Hematopoietic multipotent progenitor cell treated with erythropoietin and hydrocortisone succinate and interleukin-3 and kit ligand, for 4 days (in vitro differentiated cells): Measurements from ENCODE around the gene ATXN7L3.
A peak's percentile ranks its signal among the peaks of the same experiment; 100 is the strongest.
"Not testable (repeated sequence)": the region's sequence is repeated elsewhere in the genome, so short reads cannot be mapped to it uniquely, and the experiment has no call there.

ENCODE experiments used
- DNase-seq: peaks from one replicate; pipeline ENCODE4 v3.0.0-alpha.2; 2015

ATXN7L3 gene

GRCh38 chr17:44170499-44171201 lies 29.0 kb downstream of the ATXN7L3 start, which contains the start of gene ASB16:
TSS of gene ASB16 (plus strand) at chr17:44170704. CDS start at chr17:44170790, 86 bp downstream.
- DNase-seq, result no peak

GRCh38 chr17:44170135-44170498 lies 29.6 kb downstream of the ATXN7L3 start:
- DNase-seq, result no peak

DNA sequence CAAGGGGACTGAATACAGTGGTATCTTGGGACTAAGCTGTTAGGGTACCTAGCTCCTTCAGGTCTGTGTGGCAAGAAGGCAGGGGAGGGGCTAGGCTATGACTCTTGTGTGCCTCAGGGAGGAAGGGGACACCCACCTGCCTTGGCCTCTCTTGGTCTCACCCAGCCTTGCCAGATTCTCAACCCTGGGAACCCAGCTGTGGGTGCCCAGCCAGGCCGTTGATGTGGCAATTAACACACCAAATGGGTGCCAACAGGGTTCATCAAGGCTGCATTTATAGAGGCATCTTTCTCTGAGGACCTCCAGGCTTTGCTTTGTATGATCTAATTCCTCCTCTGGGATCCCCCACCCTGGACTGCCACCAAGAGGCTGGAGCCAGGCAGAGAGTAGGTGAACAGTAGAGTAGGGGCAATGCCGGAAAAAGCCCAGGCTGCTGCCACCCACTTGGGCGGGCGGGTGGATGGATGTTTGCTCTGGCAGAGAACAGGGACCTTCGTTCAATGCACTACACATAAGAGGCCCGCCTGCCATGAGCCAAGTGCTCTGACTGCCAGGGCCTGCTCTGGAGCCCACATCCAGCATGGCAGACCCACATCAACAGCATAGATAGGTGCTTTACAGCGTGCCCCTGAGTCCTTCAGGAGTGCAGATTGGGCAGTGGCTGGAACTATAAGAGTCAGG lies 32.4 kb downstream of the ATXN7L3 start:
- no peak for DNase-seq

GRCh38 chr17:44164476-44164875 lies 35.2 kb downstream of the ATXN7L3 start:
- no peak for DNase-seq

GRCh38 chr17:44159519-44160210 lies 40.0 kb downstream of the ATXN7L3 start:
- peak; percentile 85 for DNase-seq

- DNase-seq, result no peak
Observed at GRCh38 chr17:44155488-44155887, 44.2 kb downstream of the ATXN7L3 start.

DNA sequence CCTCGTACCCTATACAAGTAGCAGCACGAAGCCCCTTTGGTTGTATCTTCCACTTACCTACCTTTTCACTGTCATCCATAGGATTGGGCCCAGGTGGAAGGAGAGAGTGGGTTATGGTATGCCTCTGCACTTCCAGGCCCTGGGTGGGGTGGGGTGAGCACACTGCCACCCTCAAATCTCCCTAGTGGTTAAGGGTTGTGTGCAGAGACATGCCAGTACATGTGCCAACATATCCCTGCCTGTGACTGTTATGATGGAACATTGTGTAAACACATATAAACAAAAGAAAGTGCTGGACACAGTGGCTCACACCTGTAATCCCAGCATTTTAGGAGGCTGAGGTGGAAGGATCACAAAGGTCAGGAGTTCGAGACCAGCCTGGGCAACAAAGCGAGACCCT lies 46.8 kb downstream of the ATXN7L3 start:
- no peak for DNase-seq

GRCh38 chr17:44149750-44150329 lies 49.8 kb downstream of the ATXN7L3 start:
- DNase-seq, result no peak

- DNase-seq, result not testable (repeated sequence)
Observed at GRCh38 chr17:44149066-44149465, 50.6 kb downstream of the ATXN7L3 start.

- DNase-seq, result no peak
Observed at GRCh38 chr17:44147812-44148211, 51.9 kb downstream of the ATXN7L3 start.

- DNase-seq, result no peak
Observed at GRCh38 chr17:44146375-44147346, 53.0 kb downstream of the ATXN7L3 start.

GRCh38 chr17:44144966-44145739 lies 54.5 kb downstream of the ATXN7L3 start:
- no peak for DNase-seq

DNA sequence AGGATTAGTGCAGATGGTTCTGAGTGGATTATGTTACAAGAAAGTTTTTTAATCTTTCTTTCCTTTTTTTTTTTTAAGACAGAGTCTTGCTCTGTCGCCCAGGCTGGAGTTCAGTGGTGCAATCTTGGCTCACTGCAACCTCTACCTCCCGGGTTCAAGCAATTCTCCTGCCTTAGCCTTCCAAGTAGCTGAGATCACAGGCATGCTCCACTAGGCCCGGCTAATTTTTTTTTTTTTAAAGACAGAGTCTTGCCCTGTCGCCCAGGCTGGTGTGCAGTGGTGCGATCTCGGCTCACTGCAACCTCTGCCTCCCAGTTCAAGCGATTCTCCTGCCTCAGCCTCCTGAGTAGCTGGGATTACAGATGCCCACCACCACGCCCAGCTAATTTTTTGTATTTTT lies 55.8 kb downstream of the ATXN7L3 start:
- not testable (repeated sequence) for DNase-seq
